Lower lobe of right lung (tissue), 2 donors: ENCODE data around the gene CLNS1A. TPM values are rescaled to one million over a fixed set of nuclear protein-coding genes. Genes with fewer than 3 reads are reported as not detected.
"Not testable (repeated sequence)": the region's sequence is repeated elsewhere in the genome, so short reads cannot be mapped to it uniquely, and the experiment has no call there.

Experiments
- ATAC-seq, 2 donors: fragments of 200-7000 bp; cut with Tn5 transposase; one replicate each; pipeline ENCODE4 v1.9.1; 2020 to 2022; ENCODE audit warnings: mild to moderate bottlenecking in 2 of 2, moderate library complexity in 2 of 2
- DNase-seq: peaks from one replicate; pipeline ENCODE4 v3.0.0-alpha.2; 2020
- H3K27ac ChIP-seq: fragments of 200-600 bp; one replicate; pipeline ENCODE4 v1.8.0; 2022
- H3K27me3 ChIP-seq: fragments of 200-600 bp; one replicate; pipeline ENCODE4 v1.8.0; 2022; ENCODE audit warnings: low read depth
- H3K36me3 ChIP-seq: fragments of 200-600 bp; one replicate; pipeline ENCODE4 v1.8.0; 2022; ENCODE audit warnings: mild to moderate bottlenecking
- H3K4me1 ChIP-seq: fragments of 200-600 bp; one replicate; pipeline ENCODE4 v1.8.0; 2022
- H3K4me3 ChIP-seq: fragments of 200-600 bp; one replicate; pipeline ENCODE4 v1.8.0; 2022; ENCODE audit warnings: mild to moderate bottlenecking
- H3K9me3 ChIP-seq: fragments of 200-600 bp; one replicate; pipeline ENCODE4 v1.8.0; 2022
- CTCF ChIP-seq: fragments of 200-600 bp; IDR thresholded peaks from one replicate; pipeline ENCODE4 v1.8.0; 2022; ENCODE audit warnings: antibody characterized with exemption, mild to moderate bottlenecking
- intact Hi-C: fragments of 100-400 bp; cut with DNase I; formaldehyde crosslinking; loops from one replicate; pipeline ENCODE4 v1.11.0; 2022
- total RNA-seq: library from RNA; stranded (reverse); fragmentation: NEBNext Ultra II Directional; extraction: Animal tissue kit (Norgen Biotek cat#: 25700); gene quantifications from one replicate; pipeline ENCODE4 v1.2.1, GENCODE V29; 2021
- donor health status: DM: no; HTN: yes; CAD: no; lungs with severe emphysema.

Gene CLNS1A
- total RNA-seq, 1 donor from 2014 or later: 72.6 TPM

- Histone ChIP-seq H3K27ac (peak overlapping the region; percentile 73), H3K27me3 (no peaks in the 10 kb centered on the region), H3K4me3 (peak overlapping the region; percentile 84), H3K4me1 (peaks cover 17% of the 10 kb centered on the region), H3K36me3 (no peaks in the 10 kb centered on the region), H3K9me3 (no peaks in the 10 kb centered on the region)
- DNase-seq (no peak), ATAC-seq (peak; percentile 15 to 33)
- intact Hi-C loops: no loop called here
- TF ChIP-seq CTCF: no peak
These were observed 48.4 kb downstream of the CLNS1A start for GRCh38 chr11:77589181-77589520.

- ATAC-seq (no peak), DNase-seq (no peak)
- Histone ChIP-seq H3K4me1 (no peaks in the 10 kb centered on the region), H3K9me3 (no peaks in the 10 kb centered on the region), H3K27ac (no peak overlapping the region), H3K4me3 (no peak overlapping the region), H3K36me3 (no peaks in the 10 kb centered on the region), H3K27me3 (no peaks in the 10 kb centered on the region)
- TF ChIP-seq CTCF: no peak
- intact Hi-C loops: no loop called here
These were observed 56.8 kb downstream of the CLNS1A start for GRCh38 chr11:77580712-77581337.

- H3K4me1 ChIP-seq, H3K36me3 ChIP-seq, H3K27me3 ChIP-seq, intact Hi-C loops, H3K4me3 ChIP-seq, H3K27ac ChIP-seq, DNase-seq, ATAC-seq, H3K9me3 ChIP-seq: not testable (repeated sequence)
These were observed 62.2 kb downstream of the CLNS1A start for GRCh38 chr11:77575428-77575827.

GRCh38 chr11:77570896-77571295 lies 66.7 kb downstream of the CLNS1A start:
- H3K27ac ChIP-seq, ATAC-seq, intact Hi-C loops, H3K36me3 ChIP-seq, H3K9me3 ChIP-seq, H3K4me3 ChIP-seq, H3K27me3 ChIP-seq, H3K4me1 ChIP-seq, DNase-seq: not testable (repeated sequence)

- no peak for ATAC-seq
- no peaks in the 10 kb centered on the region for H3K4me1 ChIP-seq
- H3K36me3 ChIP-seq: no peaks in the 10 kb centered on the region
- H3K27me3 ChIP-seq: no peaks in the 10 kb centered on the region
- intact Hi-C loops: no loop called here
- no peak overlapping the region for H3K27ac ChIP-seq
- H3K4me3 ChIP-seq: no peak overlapping the region
- TF ChIP-seq CTCF: no peak
- DNase-seq: no peak
- no peaks in the 10 kb centered on the region for H3K9me3 ChIP-seq
These were observed 67.9 kb downstream of the CLNS1A start for GRCh38 chr11:77569676-77570070.

GRCh38 chr11:77568916-77569675 lies 68.5 kb downstream of the CLNS1A start:
- intact Hi-C loops: no loop called here
- DNase-seq (no peak), ATAC-seq (no peak)
- Histone ChIP-seq H3K36me3 (no peaks in the 10 kb centered on the region), H3K27ac (no peak overlapping the region), H3K9me3 (no peaks in the 10 kb centered on the region), H3K27me3 (no peaks in the 10 kb centered on the region), H3K4me3 (no peak overlapping the region), H3K4me1 (no peaks in the 10 kb centered on the region)
- no peak for TF ChIP-seq CTCF
